ENCODE data around the gene DBX2.
A peak's percentile ranks its signal among the peaks of the same experiment; 100 is the strongest.

DBX2 gene

DNA sequence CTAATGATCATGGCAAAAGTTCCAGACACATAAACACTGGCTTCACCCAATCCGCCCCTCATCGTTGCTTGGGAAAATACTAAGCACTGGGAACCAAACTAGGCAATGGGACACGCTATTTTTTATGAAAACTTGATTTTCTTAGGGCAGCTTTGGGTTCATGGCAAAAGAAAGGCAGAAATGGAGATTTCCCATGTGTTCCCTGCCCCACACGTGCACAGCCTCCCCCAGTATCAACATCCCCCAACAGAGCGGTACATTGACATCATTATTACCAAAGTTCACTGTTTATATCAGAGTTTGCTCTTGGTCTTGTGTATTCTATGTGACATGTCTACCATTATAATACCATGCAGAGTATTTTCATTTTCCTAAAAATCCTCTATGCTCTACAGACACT lies 71.0 kb downstream of the DBX2 start:
- in situ Hi-C loops (cut with HindIII; ENCODE audit: low sequenced_read_pairs) = no loop called here
- TF ChIP-seq, protein P1, sequence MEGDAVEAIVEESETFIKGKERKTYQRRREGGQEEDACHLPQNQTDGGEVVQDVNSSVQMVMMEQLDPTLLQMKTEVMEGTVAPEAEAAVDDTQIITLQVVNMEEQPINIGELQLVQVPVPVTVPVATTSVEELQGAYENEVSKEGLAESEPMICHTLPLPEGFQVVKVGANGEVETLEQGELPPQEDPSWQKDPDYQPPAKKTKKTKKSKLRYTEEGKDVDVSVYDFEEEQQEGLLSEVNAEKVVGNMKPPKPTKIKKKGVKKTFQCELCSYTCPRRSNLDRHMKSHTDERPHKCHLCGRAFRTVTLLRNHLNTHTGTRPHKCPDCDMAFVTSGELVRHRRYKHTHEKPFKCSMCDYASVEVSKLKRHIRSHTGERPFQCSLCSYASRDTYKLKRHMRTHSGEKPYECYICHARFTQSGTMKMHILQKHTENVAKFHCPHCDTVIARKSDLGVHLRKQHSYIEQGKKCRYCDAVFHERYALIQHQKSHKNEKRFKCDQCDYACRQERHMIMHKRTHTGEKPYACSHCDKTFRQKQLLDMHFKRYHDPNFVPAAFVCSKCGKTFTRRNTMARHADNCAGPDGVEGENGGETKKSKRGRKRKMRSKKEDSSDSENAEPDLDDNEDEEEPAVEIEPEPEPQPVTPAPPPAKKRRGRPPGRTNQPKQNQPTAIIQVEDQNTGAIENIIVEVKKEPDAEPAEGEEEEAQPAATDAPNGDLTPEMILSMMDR (IDR thresholded peaks at IDR 0.05; ENCODE audit: low read depth, low read length, missing control alignments) = no peak
- no peak overlapping the region for H3K4me3 ChIP-seq (ENCODE audit: low read depth, low read length)
- DNase-seq (ENCODE audit: low read depth) = no peak

DNA sequence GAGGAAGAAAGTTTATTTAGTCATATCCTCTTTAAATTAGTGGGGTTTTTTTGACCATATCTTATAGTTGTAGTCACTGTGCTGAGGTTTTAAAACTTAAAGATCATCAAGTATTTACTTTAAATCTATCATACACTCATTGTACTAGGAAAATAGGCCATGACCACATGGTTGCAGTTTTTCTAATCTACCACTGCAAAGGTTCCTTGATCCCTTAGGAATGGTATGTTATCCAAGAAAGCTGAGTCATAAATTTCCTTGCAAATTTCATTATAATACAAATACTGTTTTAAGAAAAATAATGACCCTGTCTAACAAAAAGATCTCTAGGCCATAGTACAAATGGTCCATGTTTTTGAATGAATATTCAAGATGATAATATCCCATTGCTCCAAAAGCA lies 74.7 kb downstream of the DBX2 start:
- DNase-seq (ENCODE audit: low read depth) = no peak
- H3K4me3 ChIP-seq (ENCODE audit: low read depth, low read length) = no peak overlapping the region
- in situ Hi-C loops (cut with HindIII; ENCODE audit: low sequenced_read_pairs) = no loop called here
- TF ChIP-seq, protein P1 (IDR thresholded peaks at IDR 0.05; ENCODE audit: low read depth, low read length, missing control alignments) = no peak

DNA sequence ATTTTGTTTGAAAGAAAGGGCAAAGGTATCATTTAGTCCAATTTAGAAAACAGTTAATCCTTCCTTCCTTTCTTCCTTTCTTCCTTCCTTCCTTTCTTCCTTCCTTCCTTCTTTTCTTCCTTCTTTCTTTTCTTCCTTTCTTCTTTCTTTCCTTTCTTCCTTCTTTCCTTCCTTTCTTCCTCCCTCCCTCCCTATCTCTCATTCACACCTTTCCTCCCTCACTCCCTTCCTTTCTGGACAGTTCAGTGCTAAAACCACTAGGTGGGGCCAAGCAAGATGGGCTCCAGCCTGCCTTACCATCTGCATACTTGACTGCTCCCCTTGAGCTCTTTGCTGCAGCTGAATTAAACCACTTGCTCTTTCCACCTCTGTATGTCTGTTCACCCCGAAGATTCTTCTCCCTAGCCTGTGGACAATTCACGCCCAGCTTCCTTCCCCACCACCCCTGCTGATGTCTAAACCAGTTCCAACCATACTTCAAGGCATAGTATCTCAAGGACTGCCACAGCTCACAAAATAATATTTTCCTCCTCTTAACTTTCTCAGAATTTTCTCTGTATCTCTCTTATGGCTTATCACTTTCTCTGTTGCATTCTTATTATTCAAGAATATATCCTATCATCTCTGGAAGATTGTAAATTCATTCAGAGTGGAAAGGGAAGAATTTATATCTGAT lies 78.0 kb downstream of the DBX2 start:
- TF ChIP-seq, protein P1 (IDR thresholded peaks at IDR 0.05; ENCODE audit: low read depth, low read length, missing control alignments) = peak; percentile 61
- H3K4me3 ChIP-seq (ENCODE audit: low read depth, low read length) = no peak overlapping the region
- in situ Hi-C loops (cut with HindIII; ENCODE audit: low sequenced_read_pairs) = no loop called here
- no peak for DNase-seq (ENCODE audit: low read depth)

DNA sequence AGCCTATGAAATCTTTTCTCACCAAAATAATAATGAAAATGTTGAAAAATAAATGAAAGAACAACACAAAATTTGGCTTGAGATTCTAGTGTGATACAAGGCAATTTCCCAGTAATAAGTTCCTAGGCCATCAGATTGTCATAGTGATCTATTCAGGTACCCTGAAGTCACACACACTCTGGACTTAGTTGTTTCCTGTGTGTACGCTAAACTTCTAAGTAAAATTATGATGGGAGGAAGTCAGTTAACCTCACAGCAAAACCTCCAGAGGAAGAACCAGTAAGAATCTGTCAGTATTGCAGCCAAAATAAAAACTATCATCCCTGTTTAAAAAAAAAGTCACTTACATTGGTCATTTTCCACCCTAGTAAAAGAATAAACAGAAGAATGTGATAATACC lies 81.9 kb downstream of the DBX2 start:
- in situ Hi-C loops (cut with HindIII; ENCODE audit: low sequenced_read_pairs) = no loop called here
- no peak for DNase-seq (ENCODE audit: low read depth)
- H3K4me3 ChIP-seq (ENCODE audit: low read depth, low read length) = no peak overlapping the region
- TF ChIP-seq, protein P1 (IDR thresholded peaks at IDR 0.05; ENCODE audit: low read depth, low read length, missing control alignments) = no peak
